Keratinocyte (primary cell): ENCODE data around the gene MAP2K2. TPM values are rescaled to one million over a fixed set of nuclear protein-coding genes. Genes with fewer than 3 reads are reported as not detected.
"Not testable (repeated sequence)": the region's sequence is repeated elsewhere in the genome, so short reads cannot be mapped to it uniquely, and the experiment has no call there.

ENCODE experiments used
- DNase-seq: peaks from one replicate; pipeline ENCODE4 v3.0.0-alpha.2; 2011; ENCODE audit warnings: low read depth, missing footprints, low spot score
- FAIRE-seq: peaks from 2 replicates; lab custom pipeline; 2011; peaks lifted over from hg19 to GRCh38; lab: Jason Lieb, UNC
- H2AFZ ChIP-seq: 2 replicates; pipeline ENCODE4 v1.6.0; 2012; ENCODE audit warnings: low read length, control low read depth, inconsistent platforms; ENCODE audit not compliant: control insufficient read depth
- H3K27ac ChIP-seq: 2 replicates; pipeline ENCODE4 v1.5.1; 2011; ENCODE audit warnings: low read length; ENCODE audit not compliant: control insufficient read depth, insufficient read depth
- H3K27me3 ChIP-seq: 3 replicates; pipeline ENCODE4 v1.6.0; 2011; ENCODE audit warnings: low read length; ENCODE audit not compliant: control insufficient read depth, insufficient read depth; ENCODE audit errors: extremely low read depth
- H3K36me3 ChIP-seq, 2 experiments: 2 replicates in 1 of 2; 3 replicates in 1 of 2; pipeline ENCODE4 v1.5.1; 2011; ENCODE audit warnings: low read length in 2 of 2, mild to moderate bottlenecking in 1 of 2; ENCODE audit not compliant: control insufficient read depth in 2 of 2, insufficient read depth in 2 of 2; ENCODE audit errors: extremely low read depth in 1 of 2
- H3K4me1 ChIP-seq: 3 replicates; pipeline ENCODE4 v1.5.1; 2011; ENCODE audit warnings: low read length; ENCODE audit not compliant: control insufficient read depth, insufficient read depth; ENCODE audit errors: extremely low read depth
- H3K4me2 ChIP-seq: 3 replicates; pipeline ENCODE4 v1.6.0; 2011; ENCODE audit warnings: low read depth, low read length; ENCODE audit not compliant: control insufficient read depth, insufficient read depth; ENCODE audit errors: extremely low read depth
- H3K4me3 ChIP-seq, 3 experiments: fragments of 200-600 bp in 1 of 3; sonication (generic) in 1 of 3; 2 replicates in 2 of 3; 3 replicates in 1 of 3; pipeline ENCODE4 v1.5.1; 2011 to 2016; ENCODE audit warnings: low read length in 3 of 3, mild to moderate bottlenecking in 3 of 3, control low read depth in 2 of 3, inconsistent platforms in 1 of 3, low read depth in 1 of 3, mixed read lengths in 1 of 3, mixed run types in 1 of 3, moderate library complexity in 1 of 3; ENCODE audit not compliant: control insufficient read depth in 2 of 3, insufficient read depth in 2 of 3; ENCODE audit errors: extremely low read depth in 1 of 3
- H3K79me2 ChIP-seq: 2 replicates; pipeline ENCODE4 v1.6.0; 2012; ENCODE audit warnings: low read length; ENCODE audit not compliant: control insufficient read depth, insufficient read depth
- H3K9ac ChIP-seq: 3 replicates; pipeline ENCODE4 v1.6.0; 2011; ENCODE audit warnings: low read length; ENCODE audit not compliant: control insufficient read depth, insufficient read depth; ENCODE audit errors: extremely low read depth
- H3K9me1 ChIP-seq: 3 replicates; pipeline ENCODE4 v1.6.0; 2011; ENCODE audit warnings: low read length; ENCODE audit not compliant: control insufficient read depth, insufficient read depth; ENCODE audit errors: extremely low read depth
- H3K9me3 ChIP-seq: 2 replicates; pipeline ENCODE4 v1.5.1; 2012; ENCODE audit warnings: low read depth, low read length; ENCODE audit not compliant: control insufficient read depth
- H4K20me1 ChIP-seq: 3 replicates; pipeline ENCODE4 v1.6.0; 2011; ENCODE audit warnings: low read length; ENCODE audit not compliant: control insufficient read depth, insufficient read depth; ENCODE audit errors: extremely low read depth
- CTCF ChIP-seq, 3 experiments: IDR thresholded peaks in 1 of 3; conservative IDR thresholded peaks in 1 of 3; optimal IDR thresholded peaks in 1 of 3; 2 replicates in 2 of 3; 3 replicates in 1 of 3; pipeline versions ENCODE3 to v1.5.1; 2011; ENCODE audit warnings: low read length in 3 of 3, mild to moderate bottlenecking in 3 of 3, moderate library complexity in 2 of 3, control low read depth in 1 of 3, inconsistent platforms in 1 of 3; ENCODE audit not compliant: insufficient read depth in 2 of 3; ENCODE audit errors: extremely low read depth in 1 of 3
- EZH2 ChIP-seq: IDR thresholded peaks from one replicate; pipeline ENCODE4 v1.6.1; 2012; ENCODE audit warnings: inconsistent platforms, mild to moderate bottlenecking, low read length, moderate library complexity
- dilution Hi-C: fragments of 300-500 bp; cut with MboI; formaldehyde crosslinking; loops from one replicate; pipeline ENCODE4 v1.7.0; 2020; ENCODE audit warnings: low sequenced_read_pairs; ENCODE audit not compliant: extremely low pct_ligation_motif_present
- polyA plus RNA-seq, 5 experiments: library from polyadenylated mRNA; depleted of rRNA in 3 of 5; stranded (reverse) in 3 of 5; stranded (forward) in 1 of 5; unstranded in 1 of 5; fragments of >200 nt; gene quantifications; 1 replicate in 1 of 5; 2 replicates in 3 of 5; 3 replicates in 1 of 5; pipeline versions ENCODE4 v1.2.1 to v1.2.3, GENCODE V29; 2011 to 2012; ENCODE audit warnings: missing spikeins in 2 of 5, low read depth in 1 of 5, low replicate concordance in 1 of 5

MAP2K2 gene
- polyA plus RNA-seq, 1 donor (not counting 4 experiments of a cell fraction or from before 2014, with no cell fraction given), result 61.8 TPM

GRCh38 chr19:4144666-4145249, 20.8 kb upstream of the MAP2K2 start:
- Histone ChIP-seq H3K27me3 (no peaks in the 10 kb centered on the region), H3K9ac (no peak overlapping the region), H4K20me1 (no peaks in the 10 kb centered on the region), H3K4me3 (no peak overlapping the region), H2AFZ (no peak overlapping the region), H3K27ac (no peak overlapping the region), H3K9me3 (no peaks in the 10 kb centered on the region), H3K36me3 (no peaks in the 10 kb centered on the region), H3K4me2 (no peak overlapping the region), H3K4me1 (peaks cover 6% of the 10 kb centered on the region), H3K9me1 (no peaks in the 10 kb centered on the region), H3K79me2 (no peaks in the 10 kb centered on the region)
- FAIRE-seq, result no peak
- dilution Hi-C loops, result no loop called here
- no peak for DNase-seq
- TF ChIP-seq CTCF (optimal IDR thresholded peaks at IDR 0.05 in 1 of 3, IDR thresholded peaks at IDR 0.05 in 1 of 3, conservative IDR thresholded peaks at IDR 0.05 in 1 of 3; ENCODE audit: extremely low read depth in 1 of 3, insufficient read depth in 2 of 3, low read length in 3 of 3) (no peak), EZH2 (no peak)

DNA sequence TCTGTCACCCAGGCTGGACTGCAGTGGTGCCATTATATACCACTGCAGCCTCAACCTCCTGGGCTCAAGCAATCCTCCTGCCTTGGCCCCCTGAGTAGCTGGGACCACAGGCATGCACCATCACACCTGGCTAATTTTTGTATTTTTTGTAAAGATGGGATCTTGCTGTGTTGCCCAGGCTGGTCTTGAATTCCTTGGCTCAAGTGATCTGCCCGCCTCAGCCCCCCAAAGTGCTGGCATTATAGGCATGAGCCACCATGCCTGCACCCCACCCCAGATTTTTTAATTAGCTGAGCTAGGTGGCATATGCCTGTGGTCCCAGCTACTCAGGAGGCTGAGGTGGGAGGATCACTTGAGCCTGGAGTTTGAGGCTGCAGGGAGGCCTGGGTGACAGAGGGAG, 19.0 kb upstream of the MAP2K2 start:
- H3K4me2 ChIP-seq, H3K4me1 ChIP-seq, H3K4me3 ChIP-seq, H3K27me3 ChIP-seq, dilution Hi-C loops, H3K79me2 ChIP-seq, H2AFZ ChIP-seq, H3K27ac ChIP-seq, H3K36me3 ChIP-seq, H3K9ac ChIP-seq, DNase-seq, H3K9me1 ChIP-seq, FAIRE-seq, H3K9me3 ChIP-seq, H4K20me1 ChIP-seq: not testable (repeated sequence)

DNA sequence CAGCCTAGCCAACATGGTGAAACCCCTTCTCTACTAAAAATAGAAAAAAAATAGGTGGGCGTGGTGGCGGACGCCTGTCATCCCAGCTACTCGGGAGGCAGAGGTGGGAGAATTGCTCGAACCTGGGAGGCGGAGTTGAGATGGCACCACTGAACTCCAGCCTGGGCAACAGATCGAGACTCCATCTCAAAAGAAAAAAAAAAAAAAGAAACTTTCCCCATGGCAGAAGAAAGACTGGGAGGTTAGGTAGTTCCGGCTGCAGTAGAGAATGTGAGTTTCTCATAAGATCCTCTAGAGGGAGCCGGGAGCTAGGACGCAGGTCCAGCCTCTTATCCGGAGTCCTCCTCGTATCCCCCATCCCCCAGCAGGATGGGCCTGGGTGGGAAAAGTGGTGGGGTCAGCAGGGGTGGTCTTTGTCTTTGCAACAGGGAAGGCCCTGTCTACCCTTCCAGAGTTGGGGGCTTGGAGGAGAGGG, 16.4 kb upstream of the MAP2K2 start:
- no peak overlapping the region for H3K4me2 ChIP-seq
- H3K4me1 ChIP-seq, result no peaks in the 10 kb centered on the region
- no peaks in the 10 kb centered on the region for H3K9me3 ChIP-seq
- H4K20me1 ChIP-seq, result no peaks in the 10 kb centered on the region
- no peak overlapping the region for H3K4me3 ChIP-seq
- FAIRE-seq, result peak; percentile 29
- no peak overlapping the region for H3K9ac ChIP-seq
- DNase-seq, result no peak
- H3K79me2 ChIP-seq, result no peaks in the 10 kb centered on the region
- TF ChIP-seq EZH2 (no peak), CTCF (optimal IDR thresholded peaks at IDR 0.05 in 1 of 3, IDR thresholded peaks at IDR 0.05 in 1 of 3, conservative IDR thresholded peaks at IDR 0.05 in 1 of 3; ENCODE audit: extremely low read depth in 1 of 3, insufficient read depth in 2 of 3, low read length in 3 of 3) (peak; percentile 60 to 75 (median 67))
- no peak overlapping the region for H3K27ac ChIP-seq
- H2AFZ ChIP-seq, result no peak overlapping the region
- H3K9me1 ChIP-seq, result no peaks in the 10 kb centered on the region
- no peaks in the 10 kb centered on the region for H3K36me3 ChIP-seq
- dilution Hi-C loops, result no loop called here
- H3K27me3 ChIP-seq, result no peaks in the 10 kb centered on the region
